K562 (cell line): ENCODE data around the gene COASY. TPM values are rescaled to one million over a fixed set of nuclear protein-coding genes. Genes with fewer than 3 reads are reported as not detected.
A peak's percentile ranks its signal among the peaks of the same experiment; 100 is the strongest.

Experiments used
- CBX2 ChIP-seq: fragments of 200-600 bp; sonication (generic); IDR thresholded peaks from one replicate; pipeline ENCODE4 v1.6.1; 2012; ENCODE audit warnings: mild to moderate bottlenecking, low read length, inconsistent platforms; ENCODE audit not compliant: insufficient read depth, poor library complexity, severe bottlenecking
- GTF2F1 ChIP-seq: IDR thresholded peaks from 2 replicates; pipeline ENCODE4 v1.6.1; 2011; ENCODE audit warnings: low read depth, low read length, improper control_type of control experiment
- HNRNPH1 ChIP-seq: fragments of 200-400 bp; formaldehyde crosslinking; optimal IDR thresholded peaks from 2 replicates; pipeline ENCODE3; 2017; ENCODE audit warnings: low read depth, mild to moderate bottlenecking, low read length, moderate library complexity
- HOXB6 ChIP-seq: fragments of 250-450 bp; sonication (Bioruptor Pico); IDR thresholded peaks from 2 replicates; pipeline ENCODE4 v1.5.1; 2022; ENCODE audit warnings: mild to moderate bottlenecking, borderline replicate concordance
- KDM1A ChIP-seq, 2 experiments: fragments of 450-650 bp; IDR thresholded peaks; 2 replicates each; pipeline ENCODE4 v1.6.1; 2016; ENCODE audit warnings: mild to moderate bottlenecking in 2 of 2
- NUFIP1 ChIP-seq: fragments of 450-650 bp; IDR thresholded peaks from 2 replicates; pipeline ENCODE4 v1.6.1; 2018; ENCODE audit not compliant: partially characterized antibody
- POLR2A ChIP-seq: fragments of 450-650 bp; conservative IDR thresholded peaks from 2 replicates; pipeline ENCODE4 v1.6.1; 2016
- SLC30A9 ChIP-seq: fragments of 250-450 bp; sonication (Bioruptor Pico); IDR thresholded peaks from 2 replicates; pipeline ENCODE4 v1.8.0; 2022; ENCODE audit warnings: mild to moderate bottlenecking, moderate library complexity
- SMARCB1 ChIP-seq: IDR thresholded peaks from 2 replicates; pipeline ENCODE4 v1.6.1; 2011; ENCODE audit warnings: improper control_type of control experiment, low read depth; ENCODE audit not compliant: insufficient read length
- SP1 ChIP-seq: sonication (generic); formaldehyde crosslinking; IDR thresholded peaks from 2 replicates; pipeline ENCODE4 v1.8.1; 2022; ENCODE audit warnings: mild to moderate bottlenecking, missing genetic modification reagents
- SREBF1 ChIP-seq: fragments of 150-350 bp; IDR thresholded peaks from 2 replicates; pipeline ENCODE4 v1.6.1; 2014; ENCODE audit warnings: antibody characterized with exemption, low read depth, low read length, borderline replicate concordance
- STAT5A ChIP-seq: IDR thresholded peaks from 2 replicates; pipeline ENCODE4 v1.6.1; 2012; ENCODE audit warnings: low read length, inconsistent platforms, borderline replicate concordance
- SUPT5H ChIP-seq: fragments of 450-650 bp; IDR thresholded peaks from 2 replicates; pipeline ENCODE4 v1.6.1; 2016
- TARDBP ChIP-seq: fragments of 450-650 bp; IDR thresholded peaks from 2 replicates; pipeline ENCODE4 v1.6.1; 2016
- ZFP30 ChIP-seq: fragments of 250-450 bp; sonication (Bioruptor Pico); IDR thresholded peaks from 2 replicates; pipeline ENCODE4 v1.8.0; 2022; ENCODE audit warnings: moderate library complexity, mild to moderate bottlenecking, inconsistent platforms, borderline replicate concordance
- ZNF282 ChIP-seq: sonication (generic); formaldehyde crosslinking; IDR thresholded peaks from 2 replicates; pipeline ENCODE4 v1.8.1; 2023; ENCODE audit warnings: missing genetic modification reagents
- ZNF644 ChIP-seq: fragments of 200-800 bp; sonication (Bioruptor generic); IDR thresholded peaks from 2 replicates; pipeline ENCODE4 v1.6.1; 2016; ENCODE audit warnings: low read depth, missing genetic modification characterization, missing compliant biosample characterization
- ZNF699 ChIP-seq: fragments of 250-450 bp; sonication (Bioruptor Pico); IDR thresholded peaks from 2 replicates; pipeline ENCODE4 v1.8.0; 2021; ENCODE audit warnings: mild to moderate bottlenecking, moderate library complexity; ENCODE audit not compliant: insufficient replicate concordance
- polyA plus RNA-seq, 8 experiments: library from polyadenylated mRNA; depleted of rRNA in 4 of 8; stranded (reverse) in 5 of 8; unstranded in 3 of 8; fragments of >200 nt; fragmentation: Nextera tagmentation in 2 of 8; fragmentation: Illumina TruSeq in 1 of 8; extraction: Ambion mirVana in 2 of 8; extraction: Trizol in 1 of 8; gene quantifications; 2 replicates each; pipeline versions ENCODE4 v1.2.1 to v1.2.3, GENCODE V29; 2011 to 2014; ENCODE audit warnings: inconsistent platforms in 1 of 8, missing spikeins in 1 of 8
- total RNA-seq, 7 experiments: library from RNA; depleted of rRNA in 6 of 7; stranded (reverse); fragments of >200 nt in 6 of 7; fragmentation: Illumina TruSeq in 2 of 7; extraction: Trizol in 2 of 7; gene quantifications; 2 replicates each; pipeline versions ENCODE4 v1.2.1 to v1.2.3, GENCODE V29; 2011 to 2021; ENCODE audit warnings: low replicate concordance in 1 of 7
- TF ChIP-seq, protein P1 (sequence below): fragments of 450-650 bp; formaldehyde crosslinking; IDR thresholded peaks from 2 replicates; pipeline ENCODE4 v1.4.0; 2022; ENCODE audit warnings: mild to moderate bottlenecking, moderate library complexity
- TF ChIP-seq, protein P2 (sequence below): fragments of 450-650 bp; IDR thresholded peaks from 2 replicates; pipeline ENCODE4 v1.6.1; 2016; ENCODE audit warnings: borderline replicate concordance
- TF ChIP-seq, protein P3 (sequence below): fragments of 450-650 bp; formaldehyde crosslinking; IDR thresholded peaks from 2 replicates; pipeline ENCODE4 v1.4.0; 2020; ENCODE audit warnings: mild to moderate bottlenecking, mixed read lengths
- TF ChIP-seq, protein P4 (sequence below): sonication (generic); formaldehyde crosslinking; IDR thresholded peaks from 2 replicates; pipeline ENCODE4 v1.8.0; 2023; ENCODE audit warnings: mild to moderate bottlenecking, missing genetic modification reagents
- TF ChIP-seq, protein P5 (sequence below), 2 experiments: fragments of 450-650 bp; IDR thresholded peaks; 2 replicates each; pipeline ENCODE4 v1.6.1; 2016

COASY gene
- total and polyA plus RNA-seq, 9 of the 15 experiments (the other 6 are each of a cell fraction or from before 2014, with no cell fraction given) = 25.4 to 175 (median 62.3) TPM

DNA sequence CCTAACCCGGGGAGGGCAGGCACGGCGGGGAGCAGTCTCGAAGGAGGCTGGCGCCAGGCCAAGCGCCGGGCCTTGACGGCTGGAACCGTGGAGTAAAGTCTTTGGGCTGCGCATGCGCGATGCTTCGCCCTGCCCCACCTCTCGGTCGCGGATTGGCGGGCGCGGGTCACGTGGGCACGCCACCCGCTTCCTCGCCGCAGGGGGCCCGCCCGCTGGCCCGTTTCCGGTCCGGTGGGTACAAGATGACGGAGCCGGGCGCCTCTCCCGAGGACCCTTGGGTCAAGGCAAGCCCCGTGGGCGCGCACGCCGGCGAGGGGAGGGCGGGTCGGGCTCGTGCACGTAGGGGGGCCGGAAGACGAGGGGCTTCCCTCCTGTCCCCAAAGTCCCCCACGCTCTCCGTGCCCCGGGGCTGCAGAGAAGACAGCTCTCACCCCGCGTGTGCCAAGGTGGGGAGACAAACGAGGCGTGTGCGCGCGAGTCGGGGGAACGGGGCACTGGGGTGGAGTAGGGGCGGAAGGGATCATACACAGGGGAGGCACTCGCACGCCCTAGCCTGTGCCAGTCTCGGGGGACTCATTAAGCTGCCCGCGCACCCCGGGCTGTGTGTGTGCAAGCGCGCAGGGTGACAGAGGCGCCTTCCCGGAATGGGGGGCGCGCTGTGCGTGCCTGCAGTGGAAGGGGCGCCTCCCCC lies 5.1 kb downstream of the COASY start, which contains the start of gene MLX (continued):
- TF ChIP-seq SP1 (no peak), NUFIP1 (no peak), ZNF282 (CRISPR knock-in tag) (no peak), SUPT5H (no peak; the same call in 1 of the 2 replicates), ZFP30 (CRISPR knock-in tag) (no peak), ZNF644 (tag) (no peak), SMARCB1 (no peak), SREBF1 (peak; percentile 33; the same call in 1 of the 2 replicates), CBX2 (no peak), TARDBP (no peak), STAT5A (no peak), GTF2F1 (no peak), ZNF699 (CRISPR knock-in tag) (no peak), POLR2A (peak; percentile 53; the same call in 1 of the 2 replicates), HOXB6 (CRISPR knock-in tag) (no peak), SLC30A9 (CRISPR knock-in tag) (no peak), HNRNPH1 (no peak), KDM1A (IDR thresholded peaks at IDR 0.05) (no peak)
- TF ChIP-seq, protein P1, sequence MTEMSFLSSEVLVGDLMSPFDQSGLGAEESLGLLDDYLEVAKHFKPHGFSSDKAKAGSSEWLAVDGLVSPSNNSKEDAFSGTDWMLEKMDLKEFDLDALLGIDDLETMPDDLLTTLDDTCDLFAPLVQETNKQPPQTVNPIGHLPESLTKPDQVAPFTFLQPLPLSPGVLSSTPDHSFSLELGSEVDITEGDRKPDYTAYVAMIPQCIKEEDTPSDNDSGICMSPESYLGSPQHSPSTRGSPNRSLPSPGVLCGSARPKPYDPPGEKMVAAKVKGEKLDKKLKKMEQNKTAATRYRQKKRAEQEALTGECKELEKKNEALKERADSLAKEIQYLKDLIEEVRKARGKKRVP (CRISPR knock-in tag) = no peak
- TF ChIP-seq, protein P2, sequence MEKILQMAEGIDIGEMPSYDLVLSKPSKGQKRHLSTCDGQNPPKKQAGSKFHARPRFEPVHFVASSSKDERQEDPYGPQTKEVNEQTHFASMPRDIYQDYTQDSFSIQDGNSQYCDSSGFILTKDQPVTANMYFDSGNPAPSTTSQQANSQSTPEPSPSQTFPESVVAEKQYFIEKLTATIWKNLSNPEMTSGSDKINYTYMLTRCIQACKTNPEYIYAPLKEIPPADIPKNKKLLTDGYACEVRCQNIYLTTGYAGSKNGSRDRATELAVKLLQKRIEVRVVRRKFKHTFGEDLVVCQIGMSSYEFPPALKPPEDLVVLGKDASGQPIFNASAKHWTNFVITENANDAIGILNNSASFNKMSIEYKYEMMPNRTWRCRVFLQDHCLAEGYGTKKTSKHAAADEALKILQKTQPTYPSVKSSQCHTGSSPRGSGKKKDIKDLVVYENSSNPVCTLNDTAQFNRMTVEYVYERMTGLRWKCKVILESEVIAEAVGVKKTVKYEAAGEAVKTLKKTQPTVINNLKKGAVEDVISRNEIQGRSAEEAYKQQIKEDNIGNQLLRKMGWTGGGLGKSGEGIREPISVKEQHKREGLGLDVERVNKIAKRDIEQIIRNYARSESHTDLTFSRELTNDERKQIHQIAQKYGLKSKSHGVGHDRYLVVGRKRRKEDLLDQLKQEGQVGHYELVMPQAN = peak; percentile 35; the same call in 1 of the 2 replicates
- TF ChIP-seq, protein P3, sequence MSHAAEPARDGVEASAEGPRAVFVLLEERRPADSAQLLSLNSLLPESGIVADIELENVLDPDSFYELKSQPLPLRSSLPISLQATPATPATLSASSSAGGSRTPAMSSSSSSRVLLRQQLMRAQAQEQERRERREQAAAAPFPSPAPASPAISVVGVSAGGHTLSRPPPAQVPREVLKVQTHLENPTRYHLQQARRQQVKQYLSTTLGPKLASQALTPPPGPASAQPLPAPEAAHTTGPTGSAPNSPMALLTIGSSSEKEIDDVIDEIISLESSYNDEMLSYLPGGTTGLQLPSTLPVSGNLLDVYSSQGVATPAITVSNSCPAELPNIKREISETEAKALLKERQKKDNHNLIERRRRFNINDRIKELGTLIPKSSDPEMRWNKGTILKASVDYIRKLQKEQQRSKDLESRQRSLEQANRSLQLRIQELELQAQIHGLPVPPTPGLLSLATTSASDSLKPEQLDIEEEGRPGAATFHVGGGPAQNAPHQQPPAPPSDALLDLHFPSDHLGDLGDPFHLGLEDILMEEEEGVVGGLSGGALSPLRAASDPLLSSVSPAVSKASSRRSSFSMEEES (CRISPR knock-in tag) = peak; percentile 98
- TF ChIP-seq, protein P4, sequence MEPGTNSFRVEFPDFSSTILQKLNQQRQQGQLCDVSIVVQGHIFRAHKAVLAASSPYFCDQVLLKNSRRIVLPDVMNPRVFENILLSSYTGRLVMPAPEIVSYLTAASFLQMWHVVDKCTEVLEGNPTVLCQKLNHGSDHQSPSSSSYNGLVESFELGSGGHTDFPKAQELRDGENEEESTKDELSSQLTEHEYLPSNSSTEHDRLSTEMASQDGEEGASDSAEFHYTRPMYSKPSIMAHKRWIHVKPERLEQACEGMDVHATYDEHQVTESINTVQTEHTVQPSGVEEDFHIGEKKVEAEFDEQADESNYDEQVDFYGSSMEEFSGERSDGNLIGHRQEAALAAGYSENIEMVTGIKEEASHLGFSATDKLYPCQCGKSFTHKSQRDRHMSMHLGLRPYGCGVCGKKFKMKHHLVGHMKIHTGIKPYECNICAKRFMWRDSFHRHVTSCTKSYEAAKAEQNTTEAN (CRISPR knock-in tag) = no peak
- TF ChIP-seq, protein P5, sequence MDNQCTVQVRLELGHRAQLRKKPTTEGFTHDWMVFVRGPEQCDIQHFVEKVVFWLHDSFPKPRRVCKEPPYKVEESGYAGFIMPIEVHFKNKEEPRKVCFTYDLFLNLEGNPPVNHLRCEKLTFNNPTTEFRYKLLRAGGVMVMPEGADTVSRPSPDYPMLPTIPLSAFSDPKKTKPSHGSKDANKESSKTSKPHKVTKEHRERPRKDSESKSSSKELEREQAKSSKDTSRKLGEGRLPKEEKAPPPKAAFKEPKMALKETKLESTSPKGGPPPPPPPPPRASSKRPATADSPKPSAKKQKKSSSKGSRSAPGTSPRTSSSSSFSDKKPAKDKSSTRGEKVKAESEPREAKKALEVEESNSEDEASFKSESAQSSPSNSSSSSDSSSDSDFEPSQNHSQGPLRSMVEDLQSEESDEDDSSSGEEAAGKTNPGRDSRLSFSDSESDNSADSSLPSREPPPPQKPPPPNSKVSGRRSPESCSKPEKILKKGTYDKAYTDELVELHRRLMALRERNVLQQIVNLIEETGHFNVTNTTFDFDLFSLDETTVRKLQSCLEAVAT (IDR thresholded peaks at IDR 0.05) = no peak
